SH-SY5Y (cell line): Measurements from ENCODE around the gene TRAPPC2L.

ENCODE experiments used
- GATA2 ChIP-seq: IDR thresholded peaks from 2 replicates; pipeline ENCODE4 v1.6.1; 2011; ENCODE audit warnings: mild to moderate bottlenecking, low read depth, low read length
- GATA3 ChIP-seq: IDR thresholded peaks from 2 replicates; pipeline ENCODE4 v1.6.1; 2011; ENCODE audit warnings: low read depth, mild to moderate bottlenecking, low read length, moderate library complexity

The TRAPPC2L gene

GRCh38 chr16:88892065-88892464 lies 35.1 kb downstream of the TRAPPC2L start:
- TF ChIP-seq GATA3 (no peak), GATA2 (no peak)

- TF ChIP-seq GATA2, result no peak
- TF ChIP-seq GATA3, result no peak
Observed at GRCh38 chr16:88893127-88893968, 36.4 kb downstream of the TRAPPC2L start.

- TF ChIP-seq GATA3 (no peak), GATA2 (no peak)
Observed at GRCh38 chr16:88894681-88895300, 37.9 kb downstream of the TRAPPC2L start.

GRCh38 chr16:88895335-88895734 lies 38.4 kb downstream of the TRAPPC2L start:
- TF ChIP-seq GATA3, result no peak
- TF ChIP-seq GATA2, result no peak

- no peak for TF ChIP-seq GATA3
- TF ChIP-seq GATA2, result no peak
Observed at GRCh38 chr16:88896238-88897070, 39.5 kb downstream of the TRAPPC2L start.

GRCh38 chr16:88897696-88898425 lies 40.9 kb downstream of the TRAPPC2L start:
- TF ChIP-seq GATA3 (no peak), GATA2 (no peak)

GRCh38 chr16:88899901-88900661 lies 43.2 kb downstream of the TRAPPC2L start:
- TF ChIP-seq GATA2, result no peak

- no peak for TF ChIP-seq GATA3
- TF ChIP-seq GATA2, result no peak
Observed at GRCh38 chr16:88900662-88901052, 43.7 kb downstream of the TRAPPC2L start.

GRCh38 chr16:88901718-88902337 lies 44.9 kb downstream of the TRAPPC2L start:
- no peak for TF ChIP-seq GATA3
- no peak for TF ChIP-seq GATA2

- TF ChIP-seq GATA3, result no peak
- no peak for TF ChIP-seq GATA2
Observed at GRCh38 chr16:88902744-88903143, 45.8 kb downstream of the TRAPPC2L start.

- TF ChIP-seq GATA2 (no peak), GATA3 (no peak)
Observed at GRCh38 chr16:88903267-88903666, 46.3 kb downstream of the TRAPPC2L start.

- TF ChIP-seq GATA3 (no peak), GATA2 (no peak)
Observed at GRCh38 chr16:88904676-88905365, 47.9 kb downstream of the TRAPPC2L start.

GRCh38 chr16:88905563-88905962 lies 48.6 kb downstream of the TRAPPC2L start:
- TF ChIP-seq GATA3 (no peak), GATA2 (no peak)
